GM19043 (cell line): ENCODE data around the gene IGFBP2.

Source experiments
- ATAC-seq: cut with Tn5 transposase; IDR thresholded peaks from one replicate; pipeline ENCODE4 v1.9.1; 2021; ENCODE audit warnings: low read depth; ENCODE audit not compliant: unreplicated experiment

The IGFBP2 gene

DNA sequence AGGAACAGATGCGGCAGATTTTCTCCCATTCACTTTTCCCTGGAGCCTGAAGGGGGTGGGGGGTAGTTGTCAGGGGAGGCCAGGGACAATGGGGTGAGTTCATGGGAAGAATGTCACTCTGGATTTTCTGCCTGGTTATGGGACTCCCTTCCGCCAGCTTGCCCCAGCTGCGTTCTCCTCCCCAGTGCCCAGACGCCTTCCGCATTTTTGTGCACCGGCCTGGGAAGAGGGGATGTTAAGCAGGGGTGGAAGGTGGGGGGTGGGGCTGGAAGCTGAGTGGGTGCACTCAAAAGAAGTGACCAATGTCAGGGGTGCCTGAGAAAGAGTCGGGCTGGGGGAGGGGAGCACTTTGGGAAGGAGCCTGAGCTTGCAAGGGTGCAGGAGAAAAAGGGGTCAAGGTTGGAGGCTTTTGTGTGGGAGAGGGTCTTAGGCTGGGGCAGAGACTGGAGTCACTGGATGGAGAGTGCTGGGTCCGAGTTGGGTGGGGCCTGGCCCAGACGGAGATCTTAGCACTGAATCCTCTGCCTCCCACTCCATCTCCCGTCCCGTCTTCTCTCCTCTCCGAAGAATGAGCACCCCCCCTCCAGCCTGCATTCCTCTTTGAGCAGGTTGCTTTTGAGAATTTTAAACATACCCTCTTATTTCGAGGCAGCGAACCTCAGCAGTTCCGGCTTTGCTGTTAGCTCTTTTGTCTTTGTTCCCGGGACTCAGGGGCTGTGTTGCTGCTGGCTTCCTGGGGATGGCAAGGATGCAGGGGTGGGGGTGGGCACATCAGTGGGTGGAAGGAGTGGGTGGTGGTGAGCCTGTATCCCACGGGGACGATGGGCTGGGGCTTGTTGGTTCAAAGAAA, 2.7 kb downstream of the IGFBP2 start:
- ATAC-seq: no peak

DNA sequence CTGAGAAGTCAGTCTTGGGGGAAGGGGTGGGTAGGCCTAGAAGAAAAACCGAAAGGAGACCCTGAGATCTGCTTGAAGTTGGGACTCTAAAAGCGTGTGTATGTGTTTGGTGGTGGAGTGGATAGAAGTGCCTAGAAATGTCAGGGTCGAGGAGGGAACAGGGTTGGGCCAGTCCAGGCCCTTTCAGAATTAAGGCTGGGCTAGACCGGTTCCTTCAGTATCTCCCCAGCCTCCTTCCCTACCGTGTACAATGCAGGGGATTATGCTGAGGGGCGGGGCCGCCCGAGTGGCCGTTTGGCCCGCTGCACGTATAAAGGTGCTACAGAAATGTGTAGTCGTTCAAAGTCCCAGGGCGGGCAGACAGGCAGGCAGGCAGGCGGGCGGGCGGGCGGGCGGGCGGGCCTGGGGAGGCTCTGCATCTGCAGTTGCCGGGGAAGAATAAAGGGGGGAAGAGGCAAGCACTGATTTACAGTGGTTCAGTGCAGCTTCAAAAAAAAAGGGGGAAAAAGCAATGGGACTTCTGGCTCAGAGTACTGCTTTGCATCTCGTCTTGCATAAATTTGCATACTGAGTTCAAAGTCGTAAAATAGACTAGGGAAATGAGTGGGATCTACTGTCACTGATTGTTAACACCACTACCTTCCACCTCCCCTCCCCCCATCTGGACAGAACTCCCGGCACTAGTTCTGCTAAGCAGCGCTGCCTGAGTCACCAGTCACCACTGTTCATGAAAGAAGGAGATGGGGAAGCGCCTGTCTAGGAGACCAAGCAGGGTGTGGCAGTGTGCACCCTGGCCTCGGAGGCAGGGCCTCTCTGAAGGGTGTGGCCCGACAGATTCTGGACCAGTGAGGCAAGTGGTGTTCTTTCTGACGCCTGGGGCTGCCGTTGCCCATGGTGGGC, 3.6 kb downstream of the IGFBP2 start:
- no peak for ATAC-seq

DNA sequence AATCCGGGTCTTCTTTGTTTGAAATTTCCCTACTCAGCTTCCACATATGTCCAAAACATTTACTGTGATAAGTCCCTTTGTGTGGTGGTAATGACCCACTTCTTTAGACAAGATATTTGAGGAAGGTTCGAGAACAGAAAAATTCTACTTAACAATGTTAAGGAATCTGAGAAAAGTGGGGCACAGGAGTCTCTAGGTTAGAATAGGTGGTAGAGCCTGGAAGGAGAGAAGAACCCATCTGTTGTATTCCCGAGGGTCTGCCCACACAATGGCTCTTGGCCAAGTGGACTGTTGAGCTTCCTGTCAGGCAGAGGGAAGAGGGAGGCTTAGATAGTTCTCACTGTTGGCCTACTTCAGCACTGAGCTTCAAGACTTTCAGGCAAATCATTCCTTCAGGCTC, 4.3 kb downstream of the IGFBP2 start:
- ATAC-seq: no peak

DNA sequence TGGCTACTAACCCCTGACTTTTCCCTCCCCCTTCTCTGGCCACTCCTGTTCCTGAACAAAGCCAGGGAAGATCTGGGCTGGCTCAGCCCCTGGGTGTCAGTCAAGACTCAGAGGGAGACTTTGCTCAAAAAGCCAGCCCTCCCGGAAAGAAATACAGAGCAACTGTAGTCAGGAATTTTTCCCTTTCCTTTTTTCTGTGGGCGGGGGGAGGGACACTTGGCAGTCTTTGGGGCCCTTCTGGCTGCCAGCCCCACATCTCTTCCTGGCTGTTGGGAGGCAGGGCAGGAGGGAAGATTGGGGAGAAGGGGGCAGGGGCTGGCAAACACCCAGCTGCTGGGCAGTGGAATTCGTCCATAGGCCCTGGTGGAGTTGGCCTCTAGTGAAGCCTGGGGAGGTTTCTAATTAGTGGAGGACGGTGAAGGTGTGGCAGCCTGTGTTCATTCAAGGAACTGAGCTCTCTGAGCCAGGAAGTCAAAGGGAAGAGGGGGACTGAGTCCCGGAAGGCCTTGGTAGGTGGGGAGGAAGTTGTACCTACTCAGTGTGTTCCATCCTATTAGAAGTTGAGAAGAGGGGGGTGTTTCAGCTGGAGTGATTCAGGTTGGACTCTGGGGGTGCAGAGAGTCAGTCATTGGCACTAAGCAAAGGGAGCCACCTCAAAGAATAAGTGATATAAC, 10.9 kb downstream of the IGFBP2 start:
- no peak for ATAC-seq

DNA sequence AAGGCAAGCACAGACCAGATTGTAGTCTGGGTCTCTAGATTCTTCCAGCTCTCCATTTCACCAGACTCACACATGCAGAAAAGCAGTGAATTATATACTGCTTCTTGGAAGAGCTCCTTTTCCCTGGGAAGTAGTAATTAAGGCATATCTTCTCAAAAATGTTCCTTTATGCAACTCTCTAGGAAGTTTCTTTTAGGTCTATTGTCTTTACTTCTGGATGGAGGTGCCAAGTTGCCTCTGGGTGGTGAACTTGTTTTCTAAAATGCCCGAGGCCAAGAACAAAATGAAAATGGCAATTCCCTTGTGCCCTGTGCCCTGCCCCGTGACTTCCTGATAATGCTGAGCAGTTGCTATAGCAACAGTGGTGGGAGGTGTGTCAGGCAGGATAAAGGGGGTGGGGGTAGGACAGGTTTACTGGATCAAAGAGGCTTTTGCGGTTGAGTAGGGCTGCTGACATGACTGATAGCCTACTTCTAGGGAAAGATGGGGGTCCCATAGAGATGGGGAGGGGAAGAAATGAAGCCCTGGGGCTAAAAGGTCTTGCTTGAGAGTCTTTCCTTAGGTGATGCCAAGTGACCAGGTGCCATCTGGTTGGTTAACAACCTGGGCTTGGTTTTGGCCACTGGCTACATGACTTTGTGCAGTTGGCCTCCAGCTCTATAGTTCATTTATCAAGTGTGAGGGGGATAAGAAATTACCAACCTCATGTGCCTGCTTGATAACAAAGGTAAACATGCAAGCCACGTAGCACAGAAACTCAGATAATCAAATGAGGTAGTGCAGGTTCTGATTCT, 11.8 kb downstream of the IGFBP2 start:
- no peak for ATAC-seq

DNA sequence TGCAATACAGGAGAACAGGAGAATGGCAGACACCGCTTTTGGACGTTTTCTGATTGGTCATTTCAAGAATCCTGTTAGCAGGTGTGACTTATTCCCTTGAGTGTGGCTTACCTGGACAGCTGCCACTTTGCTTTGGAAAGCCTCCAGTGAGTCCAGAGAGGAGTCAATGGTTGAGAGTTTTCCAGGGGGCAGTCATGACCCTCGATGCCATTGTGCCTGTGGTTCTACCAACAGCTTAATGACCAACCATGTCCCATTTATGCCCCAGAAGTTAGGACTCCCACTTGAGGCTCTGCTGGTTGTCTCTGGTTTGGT, 12.4 kb downstream of the IGFBP2 start:
- ATAC-seq: no peak

DNA sequence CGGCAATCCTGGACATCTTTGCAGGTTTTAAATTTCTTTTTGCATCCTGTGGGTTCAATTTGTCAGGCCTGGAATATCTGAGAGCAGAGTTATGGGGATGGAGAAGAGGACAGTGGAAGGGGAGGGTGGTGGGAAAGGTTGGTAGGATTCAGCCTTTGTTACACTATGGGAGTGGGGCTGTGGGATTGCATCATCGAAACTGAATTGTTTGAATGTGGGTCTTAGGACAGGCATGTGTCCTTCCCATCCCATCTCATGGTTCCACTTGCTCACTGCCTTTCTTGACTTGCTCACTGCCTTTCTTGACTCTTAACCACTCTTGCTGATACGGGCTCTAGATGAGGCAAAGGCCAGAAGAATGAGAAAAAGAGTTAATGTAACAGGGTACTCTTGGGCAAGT, 12.9 kb downstream of the IGFBP2 start:
- ATAC-seq: no peak

DNA sequence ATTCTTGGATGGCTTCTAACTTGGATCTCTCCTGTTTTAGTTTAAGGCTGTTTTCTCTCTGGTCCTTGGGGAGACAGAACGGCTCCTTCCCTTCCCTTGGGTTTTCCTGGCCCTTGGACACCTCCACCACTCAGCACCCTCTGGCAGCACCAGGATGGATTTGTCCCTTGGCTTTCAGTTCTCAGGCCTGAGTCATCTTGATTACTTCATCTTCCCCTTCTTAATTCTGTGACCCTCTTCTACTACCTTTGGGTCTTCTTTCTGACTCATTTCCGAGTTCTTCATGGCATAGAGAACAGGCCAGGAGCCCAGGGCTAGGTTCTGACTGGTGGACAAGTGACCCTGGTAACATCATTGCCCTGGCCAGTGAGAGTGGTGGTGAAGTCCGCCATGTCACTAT, 14.9 kb downstream of the IGFBP2 start:
- ATAC-seq: no peak

DNA sequence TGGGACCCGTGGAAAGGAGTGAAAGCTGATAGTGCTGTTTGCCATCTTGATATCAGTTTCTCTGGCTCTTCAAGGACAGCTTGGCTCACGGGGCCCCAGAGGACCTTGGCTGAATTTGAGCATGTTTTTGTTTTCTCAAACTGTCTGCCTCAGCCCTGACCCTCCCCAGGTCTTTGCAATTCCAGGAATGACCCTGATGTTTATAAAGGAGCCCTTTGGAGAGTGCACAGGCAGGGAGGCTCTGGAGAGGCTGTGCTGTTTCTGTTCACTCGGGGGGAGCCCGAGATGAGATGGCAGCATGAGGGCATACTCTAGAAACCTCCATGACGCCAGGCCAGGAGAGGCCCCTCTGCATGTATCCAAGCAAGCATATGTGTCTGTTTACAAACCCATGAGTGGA, 16.4 kb downstream of the IGFBP2 start:
- no peak for ATAC-seq

DNA sequence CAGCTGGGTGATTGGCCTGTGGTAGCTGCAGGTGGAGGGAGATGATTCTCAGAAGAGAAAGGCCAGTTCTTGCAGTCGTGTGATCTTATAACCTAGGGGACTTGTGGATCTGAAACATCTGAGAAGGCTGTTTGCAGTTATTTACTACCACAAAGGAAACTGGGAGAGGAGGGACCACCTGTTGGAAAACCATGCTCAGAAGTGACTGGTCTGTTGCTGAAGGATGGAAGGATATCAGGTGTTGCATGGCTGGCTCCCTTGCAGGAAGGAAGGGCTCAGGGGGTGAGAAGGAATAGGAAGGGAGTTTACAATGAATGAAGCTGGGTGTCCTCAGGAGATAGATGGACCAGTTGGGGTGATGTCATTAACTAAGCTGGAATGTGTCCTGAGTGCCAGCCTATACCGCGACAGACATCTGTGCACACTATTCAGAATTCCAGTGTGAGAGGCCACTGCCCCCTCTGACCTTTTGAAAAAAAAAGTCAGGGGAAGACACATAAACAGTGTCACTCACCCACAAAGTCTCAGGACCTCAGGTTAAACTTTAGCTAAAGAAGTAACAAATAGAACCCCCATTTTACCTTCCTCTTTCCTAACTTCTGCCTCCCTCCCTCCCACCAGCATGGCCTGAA, 17.5 kb downstream of the IGFBP2 start:
- ATAC-seq: no peak

DNA sequence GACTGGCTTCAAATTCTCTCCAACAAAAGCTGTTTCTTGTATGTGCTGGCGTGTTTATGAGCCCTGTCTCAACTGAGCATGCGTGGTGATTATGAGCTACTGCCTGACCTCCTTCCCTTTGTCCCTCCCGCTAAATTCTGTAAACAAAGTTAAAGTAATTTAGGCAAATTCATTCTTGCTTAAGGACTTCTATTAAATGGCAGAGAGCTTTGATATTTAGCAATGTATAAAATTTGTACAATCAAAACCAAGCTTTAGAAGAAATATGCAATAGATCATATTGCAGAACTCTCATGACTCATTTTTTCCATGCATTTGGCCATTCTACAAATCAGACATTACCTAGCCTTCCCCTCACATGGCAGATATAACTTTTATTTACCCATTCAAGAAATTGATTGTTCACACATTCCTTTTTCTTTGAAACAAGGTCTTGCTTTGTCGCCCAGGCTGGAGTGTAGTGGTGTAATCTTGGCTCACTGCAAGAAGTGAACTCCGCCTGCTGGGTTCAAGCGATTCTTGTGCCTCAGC, 18.2 kb downstream of the IGFBP2 start:
- ATAC-seq: no peak

DNA sequence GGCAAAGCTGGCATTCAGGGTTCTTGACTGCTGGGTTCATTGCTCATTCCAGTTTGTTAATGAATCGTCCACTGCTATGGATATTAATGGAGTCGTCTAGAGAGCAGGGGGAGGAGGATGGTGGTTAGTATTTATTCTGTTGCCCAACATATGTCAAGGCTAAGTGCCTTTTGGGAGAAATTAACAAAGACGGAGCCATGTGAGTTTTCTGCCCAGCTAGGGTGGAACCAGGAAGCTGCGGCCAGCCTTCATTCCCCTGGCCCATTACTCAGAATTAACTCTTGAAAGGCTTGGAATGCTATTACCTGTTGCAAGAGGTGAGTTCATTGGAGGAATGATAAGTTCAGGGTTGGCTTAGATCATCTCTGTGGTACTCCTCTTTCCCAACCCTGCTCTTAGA, 19.3 kb downstream of the IGFBP2 start:
- ATAC-seq: no peak

DNA sequence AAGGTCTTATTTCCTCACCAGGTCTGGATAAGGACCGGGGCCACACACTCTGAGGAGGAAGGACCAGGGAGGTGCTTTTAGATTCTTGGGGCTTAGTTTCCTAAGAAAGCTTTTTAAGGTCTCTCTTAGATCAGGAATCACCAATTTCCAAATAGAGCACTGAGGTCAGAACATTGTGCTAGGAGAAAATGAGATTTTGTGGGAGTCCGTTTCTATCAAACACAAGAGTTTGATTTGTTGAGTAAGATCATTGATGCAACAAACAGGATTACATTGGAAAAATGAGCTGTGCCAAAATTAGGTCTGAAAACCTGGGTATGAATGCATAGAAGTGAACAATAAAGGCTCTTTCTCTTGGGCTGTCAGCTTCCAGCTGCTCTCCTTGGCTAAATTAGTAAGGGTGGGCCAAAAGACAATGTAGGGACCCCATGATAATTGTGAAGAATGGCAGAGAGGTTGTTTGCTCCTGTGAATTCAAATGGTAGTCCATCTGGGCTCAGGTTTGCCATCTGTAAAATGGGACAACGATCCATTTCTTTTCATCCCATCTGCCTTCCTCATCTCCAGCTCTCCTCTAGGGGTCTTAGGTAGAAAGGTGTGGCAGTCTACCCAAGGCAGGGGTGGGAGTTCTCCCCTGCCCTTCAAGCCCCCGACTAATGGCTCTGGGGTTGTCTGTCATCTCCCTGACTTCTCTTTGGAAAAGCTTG, 20.0 kb downstream of the IGFBP2 start:
- ATAC-seq: no peak

DNA sequence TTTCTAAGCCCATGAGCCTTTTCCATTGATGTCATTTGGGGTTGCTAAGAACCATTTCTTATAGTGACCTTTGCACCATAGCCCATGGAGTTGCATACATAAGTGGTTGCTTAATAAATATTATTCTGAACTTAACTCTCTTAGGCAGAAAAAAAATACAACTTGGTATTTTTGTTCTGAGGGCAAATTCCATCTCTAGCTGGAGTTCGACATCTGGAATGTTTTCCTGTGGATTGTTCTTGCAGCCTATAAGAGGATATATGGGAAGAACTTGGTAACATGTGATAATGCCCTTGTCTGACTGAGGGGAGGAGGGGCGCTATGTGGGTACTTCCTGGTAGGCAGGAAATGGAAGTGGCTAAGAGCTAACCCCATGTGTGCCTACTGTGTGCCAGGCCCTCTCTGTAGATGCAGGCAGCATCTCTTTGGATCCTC, 20.7 kb downstream of the IGFBP2 start:
- no peak for ATAC-seq

DNA sequence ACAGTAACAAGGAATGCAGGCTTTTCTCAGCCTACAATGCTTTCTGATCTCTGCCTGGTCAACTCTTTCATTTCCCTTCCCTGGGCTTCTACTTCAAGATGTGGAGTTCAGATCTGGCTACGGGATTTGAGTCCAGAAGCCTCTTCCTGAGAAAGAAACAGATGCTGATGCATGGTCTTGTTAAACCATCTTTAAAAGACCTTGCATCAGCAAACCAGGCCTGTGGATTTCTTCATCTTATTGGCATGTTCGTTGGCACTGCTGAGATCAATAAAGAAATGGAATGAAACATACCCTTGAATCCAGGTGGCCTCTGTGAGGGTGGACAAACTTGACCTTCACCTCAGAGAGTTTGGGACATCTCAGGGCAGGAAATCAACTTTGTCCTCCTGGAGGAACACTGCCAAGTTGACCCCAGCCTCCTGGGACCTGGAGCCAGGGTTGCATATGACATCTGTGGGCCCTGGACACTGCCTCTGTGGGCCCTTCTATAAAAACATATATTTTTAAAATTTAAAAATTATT, 21.4 kb downstream of the IGFBP2 start:
- no peak for ATAC-seq

DNA sequence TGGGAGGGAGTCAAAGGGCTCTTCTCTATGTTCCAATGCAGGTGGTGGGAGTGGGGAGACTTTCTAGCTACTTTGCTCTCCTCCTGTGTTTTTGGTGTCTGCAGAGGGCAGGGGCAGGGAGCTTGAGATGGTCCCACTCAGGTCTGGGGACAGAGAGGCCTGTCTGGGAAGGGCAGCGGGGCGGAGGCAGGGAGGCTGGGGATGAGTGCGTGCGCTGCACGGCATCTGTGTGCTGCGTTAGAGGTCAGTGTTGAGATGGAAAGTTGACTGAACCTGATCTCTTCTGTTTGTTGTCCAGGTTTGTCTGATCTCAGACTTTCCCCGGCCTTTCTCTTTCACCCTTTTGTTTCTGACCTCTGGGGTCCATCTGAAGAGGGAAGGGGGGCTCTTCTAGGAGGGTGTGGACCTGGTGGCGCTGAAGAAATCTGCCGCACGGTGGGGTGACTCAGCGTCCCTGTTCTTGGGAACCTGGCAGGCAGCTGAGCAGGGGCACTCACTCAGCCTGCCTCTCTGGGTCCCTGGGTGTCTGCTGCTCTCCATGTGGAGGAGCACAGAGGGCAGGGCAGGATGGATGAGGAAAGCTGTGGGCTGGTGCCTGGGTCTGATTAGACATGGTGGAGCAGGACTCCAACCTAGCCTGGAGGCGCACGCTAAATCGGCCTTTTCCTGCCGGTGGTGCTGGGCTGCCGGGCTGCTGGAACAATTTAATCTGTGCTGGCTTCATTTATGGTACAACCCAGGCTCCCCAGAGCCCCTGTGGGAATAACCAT, 24.1 kb downstream of the IGFBP2 start:
- ATAC-seq: no peak

DNA sequence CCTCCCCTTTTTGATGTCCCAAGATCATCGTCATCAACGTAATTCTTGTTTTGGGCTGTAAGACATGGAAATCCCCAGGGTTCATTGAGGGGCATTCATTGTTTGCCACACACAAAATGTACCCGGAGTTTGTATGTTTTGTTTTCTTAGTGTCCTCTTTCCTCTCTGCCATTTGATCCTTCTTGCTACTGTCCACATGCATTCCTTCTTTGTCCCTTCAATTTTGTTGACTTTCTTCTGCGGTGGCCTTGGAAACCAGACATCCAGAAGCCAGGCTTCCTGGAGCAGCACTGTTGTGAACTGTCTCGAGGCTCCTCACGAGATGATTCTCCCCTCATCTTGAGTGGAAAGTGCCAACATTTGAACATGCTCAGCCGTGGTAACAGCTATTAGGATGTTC, 24.8 kb downstream of the IGFBP2 start:
- ATAC-seq: no peak

DNA sequence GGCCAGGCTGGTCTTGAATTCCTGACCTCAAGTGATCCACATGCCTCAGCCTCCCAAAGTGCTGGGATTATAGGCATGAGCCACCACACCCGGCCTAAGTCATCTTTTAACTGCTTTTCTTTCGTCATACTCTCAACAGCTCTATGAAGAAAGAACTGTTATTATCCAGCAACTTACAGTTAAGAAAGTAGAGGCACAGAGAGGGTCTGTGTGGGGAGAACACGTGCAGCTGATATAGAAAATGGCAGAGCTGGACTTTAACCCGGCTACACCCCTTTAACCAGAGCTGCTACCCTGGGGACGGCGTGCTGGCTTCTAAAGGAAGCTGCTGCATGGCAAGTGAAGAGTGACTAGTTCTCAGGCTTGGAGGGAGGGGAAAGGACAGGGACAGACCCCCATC, 25.5 kb downstream of the IGFBP2 start:
- no peak for ATAC-seq
